Smooth muscle cell (in vitro differentiated cells): ENCODE measurements around the gene BCAS1. TPM values are rescaled to one million over a fixed set of nuclear protein-coding genes. Genes with fewer than 3 reads are reported as not detected.
"Not testable (repeated sequence)": the region's sequence is repeated elsewhere in the genome, so short reads cannot be mapped to it uniquely, and the experiment has no call there.

ENCODE experiments used
- DNase-seq: peaks from one replicate; lab custom pipeline; 2025; ENCODE audit not compliant: unreplicated experiment; lab: John Stamatoyannopoulos, UW
- H2AFZ ChIP-seq: fragments of 200-600 bp; sonication (generic); 2 replicates; pipeline ENCODE4 v1.6.0; 2016; ENCODE audit warnings: antibody characterized with exemption, low read depth, mild to moderate bottlenecking
- H3F3A ChIP-seq: fragments of 200-600 bp; sonication (generic); 2 replicates; pipeline ENCODE4 v1.6.0; 2017; ENCODE audit warnings: antibody characterized with exemption, low read depth
- H3K27ac ChIP-seq: fragments of 200-600 bp; sonication (generic); 2 replicates; pipeline ENCODE4 v1.5.1; 2016; ENCODE audit warnings: low read depth, mild to moderate bottlenecking
- H3K27me3 ChIP-seq: fragments of 200-600 bp; sonication (generic); 2 replicates; pipeline ENCODE4 v1.6.1; 2016; ENCODE audit warnings: low read depth, mild to moderate bottlenecking
- H3K36me3 ChIP-seq: fragments of 200-600 bp; sonication (generic); 2 replicates; pipeline ENCODE4 v1.5.1; 2016; ENCODE audit warnings: low read depth
- H3K4me1 ChIP-seq: fragments of 200-600 bp; sonication (generic); 2 replicates; pipeline ENCODE4 v1.5.1; 2016; ENCODE audit warnings: low read depth
- H3K4me2 ChIP-seq: fragments of 200-600 bp; sonication (generic); 2 replicates; pipeline ENCODE4 v1.6.0; 2016; ENCODE audit warnings: mild to moderate bottlenecking
- H3K4me3 ChIP-seq: fragments of 200-600 bp; sonication (generic); 2 replicates; pipeline ENCODE4 v1.5.1; 2016; ENCODE audit warnings: mild to moderate bottlenecking
- H3K79me2 ChIP-seq: fragments of 200-600 bp; sonication (generic); 2 replicates; pipeline ENCODE4 v1.6.0; 2016; ENCODE audit warnings: low read depth, mild to moderate bottlenecking
- H3K9ac ChIP-seq: fragments of 200-600 bp; sonication (generic); 2 replicates; pipeline ENCODE4 v1.6.0; 2016; ENCODE audit warnings: low read depth
- H3K9me3 ChIP-seq: fragments of 200-600 bp; sonication (generic); replicated peaks from 2 replicates; pipeline ENCODE4 v1.5.1; 2016; ENCODE audit warnings: low read depth
- H4K20me1 ChIP-seq: fragments of 200-600 bp; sonication (generic); 2 replicates; pipeline ENCODE4 v1.6.0; 2016; ENCODE audit warnings: low read depth
- CTCF ChIP-seq: fragments of 200-600 bp; sonication (generic); IDR thresholded peaks from 2 replicates; pipeline ENCODE4 v1.5.1; 2017; ENCODE audit warnings: borderline replicate concordance, mild to moderate bottlenecking, antibody characterized with exemption; ENCODE audit not compliant: insufficient read depth, poor library complexity, severe bottlenecking
- WGBS: methylation state at CpG from one replicate; pipeline ENCODE4 v1.1.7; 2016; ENCODE audit warnings: low lambda C conversion rate; 5-methylcytosine and 5-hydroxymethylcytosine counted together
- polyA plus RNA-seq: library from polyadenylated mRNA; unstranded; fragments of >200 nt; fragmentation: Nextera tagmentation; extraction: Ambion mirVana; gene quantifications from 2 replicates; pipeline ENCODE4 v1.2.1, GENCODE V29; 2016
- total RNA-seq: library from RNA; depleted of rRNA; stranded (reverse); fragments of >200 nt; gene quantifications from 2 replicates; pipeline ENCODE4 v1.2.3, GENCODE V29; 2014

BCAS1 gene
- total and polyA plus RNA-seq, 2 experiments from 2014 or later, result 0.09 to 0.15 TPM

- Histone ChIP-seq H3K9ac (no peak overlapping the region), H3K9me3 (no peaks in the 10 kb centered on the region), H3F3A (no peaks in the 10 kb centered on the region), H3K36me3 (no peaks in the 10 kb centered on the region), H3K27me3 (peaks cover 5% of the 10 kb centered on the region), H3K4me1 (no peaks in the 10 kb centered on the region), H3K79me2 (no peaks in the 10 kb centered on the region), H3K27ac (no peak overlapping the region), H2AFZ (no peak overlapping the region), H4K20me1 (no peaks in the 10 kb centered on the region), H3K4me2 (no peak overlapping the region), H3K4me3 (no peak overlapping the region)
- DNase-seq, result no peak
- no peak for TF ChIP-seq CTCF
- WGBS, result 86% methylated on average over 7 of the region's 7 CpGs
These were observed 56.0 kb downstream of the BCAS1 start for GRCh38 chr20:54014293-54014926.

GRCh38 chr20:54013471-54013870 is 56.9 kb downstream of the BCAS1 start:
- DNase-seq, result no peak
- Histone ChIP-seq H3K4me3 (no peak overlapping the region), H3K9ac (no peak overlapping the region), H3K9me3 (no peaks in the 10 kb centered on the region), H3K27me3 (peaks cover 10% of the 10 kb centered on the region), H3F3A (no peaks in the 10 kb centered on the region), H3K36me3 (no peaks in the 10 kb centered on the region), H3K4me2 (no peak overlapping the region), H2AFZ (no peak overlapping the region), H3K79me2 (no peaks in the 10 kb centered on the region), H3K4me1 (no peaks in the 10 kb centered on the region), H4K20me1 (no peaks in the 10 kb centered on the region), H3K27ac (no peak overlapping the region)
- TF ChIP-seq CTCF, result no peak
- 89% methylated on average over 4 of the region's 4 CpGs for WGBS

DNA sequence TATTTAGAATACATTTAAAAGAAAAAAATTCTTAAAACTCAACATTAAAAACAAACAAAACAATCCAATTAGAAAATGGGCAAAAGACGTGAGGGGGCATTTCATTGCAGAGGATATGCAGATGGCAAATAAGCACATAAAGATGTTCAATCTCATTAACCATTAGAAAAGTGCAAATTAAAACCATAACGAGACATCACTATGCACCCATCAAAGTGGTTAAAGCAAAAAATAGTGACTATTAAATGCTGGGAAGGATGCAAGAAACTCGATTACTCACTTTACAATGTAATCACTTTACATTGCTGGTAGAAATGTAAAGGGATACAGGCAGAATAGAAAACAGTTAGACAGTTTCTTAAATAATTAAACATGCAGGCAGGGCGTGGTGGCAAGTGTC is 59.0 kb downstream of the BCAS1 start:
- WGBS, result 87% methylated on average over 4 of the region's 4 CpGs
- no peaks in the 10 kb centered on the region for H3K9me3 ChIP-seq
- no peak overlapping the region for H2AFZ ChIP-seq

GRCh38 chr20:54006216-54006615 is 64.2 kb downstream of the BCAS1 start:
- not testable (repeated sequence) for H3K9ac ChIP-seq, H3K27ac ChIP-seq, H3K4me1 ChIP-seq, H3K79me2 ChIP-seq, H3K4me3 ChIP-seq, H3K36me3 ChIP-seq, H3F3A ChIP-seq, DNase-seq, H2AFZ ChIP-seq, H3K4me2 ChIP-seq, H4K20me1 ChIP-seq, H3K9me3 ChIP-seq
- H3K27me3 ChIP-seq, result peaks cover 10% of the 10 kb centered on the region
- 91% methylated on average over 7 of the region's 7 CpGs for whole genome bisulfite sequencing

More for the DNA sequence above, 59.0 kb downstream of the BCAS1 start:
- H3K4me2 ChIP-seq, result no peak overlapping the region
- no peaks in the 10 kb centered on the region for H3K79me2 ChIP-seq
- H3K4me3 ChIP-seq, result no peak overlapping the region
- peaks cover 10% of the 10 kb centered on the region for H3K27me3 ChIP-seq
- DNase-seq, result no peak
- no peaks in the 10 kb centered on the region for H3F3A ChIP-seq
- no peak overlapping the region for H3K9ac ChIP-seq
- TF ChIP-seq CTCF, result no peak
- no peaks in the 10 kb centered on the region for H4K20me1 ChIP-seq
- H3K36me3 ChIP-seq, result no peaks in the 10 kb centered on the region
- H3K27ac ChIP-seq, result no peak overlapping the region
- H3K4me1 ChIP-seq, result no peaks in the 10 kb centered on the region
